Uterus (tissue), 4 donors: Measurements from ENCODE around the gene CAMKK2. TPM values are rescaled to one million over a fixed set of nuclear protein-coding genes. Genes with fewer than 3 reads are reported as not detected.

Source experiments
- DNase-seq, 2 donors: peaks; one replicate each; pipeline ENCODE4 v3.0.0-alpha.2; 2019 to 2020
- H3K27ac ChIP-seq, 2 donors: fragments of 200-600 bp; sonication (generic); 1 replicate in 1 of 2; 2 replicates in 1 of 2; pipeline ENCODE4 v1.5.1; 2016 to 2018
- H3K27me3 ChIP-seq, 2 donors: fragments of 200-600 bp; sonication (generic); one replicate each; pipeline ENCODE4 v1.5.1; 2018 to 2019; ENCODE audit warnings: control low read depth in 1 of 2
- H3K36me3 ChIP-seq, 2 donors: fragments of 200-600 bp; sonication (generic); one replicate each; pipeline ENCODE4 v1.5.1; 2019; ENCODE audit warnings: control low read depth in 1 of 2
- H3K4me1 ChIP-seq, 2 donors: fragments of 200-600 bp; sonication (generic); one replicate each; pipeline ENCODE4 v1.5.1; 2018 to 2019; ENCODE audit warnings: control low read depth in 1 of 2
- H3K4me3 ChIP-seq, 2 donors: fragments of 200-600 bp; sonication (generic); 1 replicate in 1 of 2; 2 replicates in 1 of 2; pipeline ENCODE4 v1.5.1; 2018 to 2019; ENCODE audit warnings: mild to moderate bottlenecking in 1 of 2
- H3K9me3 ChIP-seq, 2 donors: fragments of 200-600 bp; sonication (generic); one replicate each; pipeline ENCODE4 v1.5.1; 2019; ENCODE audit warnings: control low read depth in 1 of 2
- POLR2A ChIP-seq, 2 donors: fragments of 450-650 bp; IDR thresholded peaks; one replicate each; pipeline ENCODE4 v1.6.1; 2016; ENCODE audit warnings: antibody characterized with exemption in 2 of 2, mild to moderate bottlenecking in 1 of 2, moderate library complexity in 1 of 2
- intact Hi-C: fragments of 100-400 bp; cut with DNase I; formaldehyde crosslinking; loops from one replicate; pipeline ENCODE4 v1.15.1; 2023; ENCODE audit warnings: low total_unique reads
- total RNA-seq, 4 donors: library from RNA; depleted of rRNA in 3 of 4; stranded (reverse); fragments of >200 nt in 3 of 4; gene quantifications; one replicate each; pipeline versions ENCODE4 v1.1.0 to v1.2.4, GENCODE V29; 2014 to 2023
- TF ChIP-seq, protein P1 (sequence below), 4 experiments: fragments of 200-600 bp in 2 of 4; fragments of 450-650 bp in 2 of 4; sonication (generic) in 2 of 4; IDR thresholded peaks; one replicate each; pipeline ENCODE4 v1.5.1; 2016 to 2019; ENCODE audit warnings: antibody characterized with exemption in 4 of 4, mild to moderate bottlenecking in 2 of 4, moderate library complexity in 1 of 4
- donor health status: DM: yes; HTN: yes; CAD: no.

CAMKK2 gene
- total RNA-seq, 4 donors from 2014 or later = 7.9 to 55.1 (median 22.6) TPM

DNA sequence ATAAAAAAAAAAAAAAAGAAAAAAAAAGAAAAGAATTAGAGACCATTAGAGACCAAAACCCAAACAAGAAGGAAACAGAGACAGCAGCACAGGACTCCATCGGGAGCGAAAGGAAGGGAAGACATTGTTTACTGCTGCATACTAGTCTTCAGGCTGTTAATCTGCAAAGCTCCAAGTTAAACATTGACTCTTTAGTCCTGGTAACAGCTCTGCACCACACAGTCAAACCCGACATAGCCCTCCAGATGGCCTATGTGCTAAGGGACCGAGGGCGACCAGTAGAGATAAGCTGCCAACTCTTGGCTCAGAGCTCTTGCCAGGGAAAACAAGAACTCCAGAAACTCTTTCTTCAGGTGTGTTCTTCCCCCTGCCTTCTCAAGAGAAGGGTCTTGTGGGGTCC, 78.7 kb downstream of the CAMKK2 start:
- Histone ChIP-seq H3K4me3 (no peak overlapping the region), H3K36me3 (no peaks in the 10 kb centered on the region), H3K27ac (no peak overlapping the region), H3K27me3 (no peaks in the 10 kb centered on the region), H3K4me1 (peaks cover 0 to 7% of the 10 kb centered on the region in 2 donors), H3K9me3 (no peaks in the 10 kb centered on the region)
- TF ChIP-seq, protein P1, sequence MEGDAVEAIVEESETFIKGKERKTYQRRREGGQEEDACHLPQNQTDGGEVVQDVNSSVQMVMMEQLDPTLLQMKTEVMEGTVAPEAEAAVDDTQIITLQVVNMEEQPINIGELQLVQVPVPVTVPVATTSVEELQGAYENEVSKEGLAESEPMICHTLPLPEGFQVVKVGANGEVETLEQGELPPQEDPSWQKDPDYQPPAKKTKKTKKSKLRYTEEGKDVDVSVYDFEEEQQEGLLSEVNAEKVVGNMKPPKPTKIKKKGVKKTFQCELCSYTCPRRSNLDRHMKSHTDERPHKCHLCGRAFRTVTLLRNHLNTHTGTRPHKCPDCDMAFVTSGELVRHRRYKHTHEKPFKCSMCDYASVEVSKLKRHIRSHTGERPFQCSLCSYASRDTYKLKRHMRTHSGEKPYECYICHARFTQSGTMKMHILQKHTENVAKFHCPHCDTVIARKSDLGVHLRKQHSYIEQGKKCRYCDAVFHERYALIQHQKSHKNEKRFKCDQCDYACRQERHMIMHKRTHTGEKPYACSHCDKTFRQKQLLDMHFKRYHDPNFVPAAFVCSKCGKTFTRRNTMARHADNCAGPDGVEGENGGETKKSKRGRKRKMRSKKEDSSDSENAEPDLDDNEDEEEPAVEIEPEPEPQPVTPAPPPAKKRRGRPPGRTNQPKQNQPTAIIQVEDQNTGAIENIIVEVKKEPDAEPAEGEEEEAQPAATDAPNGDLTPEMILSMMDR (IDR thresholded peaks at IDR 0.05) = no peak
- TF ChIP-seq POLR2A (IDR thresholded peaks at IDR 0.05) = no peak
- DNase-seq = no peak
- intact Hi-C loops = no loop called here

DNA sequence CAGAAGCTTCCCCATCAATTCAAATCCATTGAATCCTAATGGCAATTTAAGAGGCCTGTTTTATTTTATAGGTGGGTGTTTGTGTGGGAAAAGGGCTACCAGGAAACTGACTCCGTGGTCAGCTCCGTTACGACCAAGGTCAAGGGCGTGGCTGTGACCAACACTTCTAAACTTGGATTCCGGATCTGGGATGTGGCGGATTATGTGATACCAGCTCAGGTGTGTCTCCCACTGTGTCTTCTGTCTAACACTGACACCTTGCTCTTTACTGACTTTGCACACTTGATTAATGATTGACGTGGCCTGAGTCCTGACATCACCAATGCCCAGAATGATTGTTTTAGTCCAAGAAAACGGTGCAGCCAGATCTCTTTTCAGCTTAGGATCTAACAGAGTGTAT, 79.4 kb downstream of the CAMKK2 start:
- intact Hi-C loops = no loop called here
- peaks cover 0 to 7% of the 10 kb centered on the region in 2 donors for H3K4me1 ChIP-seq
- no peaks in the 10 kb centered on the region for H3K36me3 ChIP-seq
- H3K9me3 ChIP-seq = no peaks in the 10 kb centered on the region
- no peak for DNase-seq
- no peaks in the 10 kb centered on the region for H3K27me3 ChIP-seq
- H3K27ac ChIP-seq = no peak overlapping the region
- H3K4me3 ChIP-seq = no peak overlapping the region
- TF ChIP-seq, protein P1 (IDR thresholded peaks at IDR 0.05) = no peak

DNA sequence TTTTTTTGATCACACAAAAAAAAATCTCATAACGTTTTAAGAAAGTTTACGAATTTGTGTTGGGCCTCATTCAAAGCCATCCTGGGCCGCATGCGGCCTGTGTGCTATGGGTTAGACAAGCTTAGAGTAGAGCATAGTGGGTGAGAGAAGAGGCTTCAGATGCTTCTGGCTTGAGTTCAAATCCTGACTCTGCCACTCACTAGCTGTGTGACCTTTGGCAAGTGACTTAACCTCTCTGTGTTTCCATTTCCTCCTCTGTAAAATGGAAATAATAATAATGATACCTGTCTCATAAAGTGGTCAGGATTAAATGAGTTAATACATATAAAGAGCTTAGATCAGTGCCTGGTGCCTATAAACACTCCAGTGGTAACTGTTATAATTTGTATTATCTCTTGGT, 80.4 kb downstream of the CAMKK2 start:
- H3K4me1 ChIP-seq = peaks cover 0 to 7% of the 10 kb centered on the region in 2 donors
- no peak overlapping the region for H3K27ac ChIP-seq
- H3K27me3 ChIP-seq = no peaks in the 10 kb centered on the region
- no peaks in the 10 kb centered on the region for H3K9me3 ChIP-seq
- no peaks in the 10 kb centered on the region for H3K36me3 ChIP-seq
- H3K4me3 ChIP-seq = no peak overlapping the region
- TF ChIP-seq POLR2A (IDR thresholded peaks at IDR 0.05) = no peak
- TF ChIP-seq, protein P1 (IDR thresholded peaks at IDR 0.05) = no peak
- DNase-seq = no peak
- intact Hi-C loops = no loop called here

DNA sequence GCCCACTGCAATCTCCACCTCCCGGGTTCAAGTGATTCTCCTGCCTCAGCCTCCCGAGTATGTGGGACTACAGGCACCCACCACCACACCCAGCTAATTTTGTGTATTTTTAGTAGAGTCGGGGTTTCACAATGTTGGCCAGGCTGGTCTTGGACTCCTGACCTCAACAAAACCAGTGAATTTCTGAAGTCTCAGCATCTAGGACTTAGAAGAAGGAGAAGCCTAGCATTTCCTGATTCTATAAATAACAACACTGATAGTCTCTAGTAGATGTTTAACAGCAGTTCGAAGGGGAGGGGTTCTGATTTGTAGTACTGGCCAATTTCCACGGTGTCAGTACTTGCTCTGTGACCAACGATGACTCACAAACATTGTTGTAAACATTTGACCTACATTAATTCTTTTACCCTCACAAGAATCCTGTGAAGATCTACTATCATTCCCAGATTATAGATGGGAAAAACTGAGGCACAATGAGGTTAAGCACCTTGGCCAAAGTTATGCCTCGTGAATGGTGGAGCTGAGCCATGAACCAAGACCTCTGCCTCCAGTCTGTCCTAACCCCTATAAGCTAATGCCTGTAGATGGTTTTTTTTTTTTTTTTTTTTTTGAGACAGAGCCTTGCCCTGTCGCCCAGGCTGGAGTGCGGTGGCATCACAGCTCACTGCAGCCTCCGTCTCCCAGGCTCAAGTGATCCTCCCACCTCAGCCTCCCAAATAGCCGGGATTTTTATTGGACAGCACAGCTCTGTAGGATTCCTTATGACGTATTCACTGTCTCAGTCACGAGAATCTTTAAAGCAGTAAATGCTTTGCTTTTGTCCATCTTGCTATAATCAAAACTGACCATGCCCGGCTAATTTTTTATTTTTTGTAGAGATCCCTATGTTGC, 81.4 kb downstream of the CAMKK2 start:
- peak in 1 of 2 donors; percentile 43 for DNase-seq
- peaks cover 0 to 7% of the 10 kb centered on the region in 2 donors for H3K4me1 ChIP-seq
- no peaks in the 10 kb centered on the region for H3K36me3 ChIP-seq
- intact Hi-C loops = no loop called here
- TF ChIP-seq POLR2A (IDR thresholded peaks at IDR 0.05) = no peak
- TF ChIP-seq, protein P1 (IDR thresholded peaks at IDR 0.05) = no peak
- no peak overlapping the region for H3K4me3 ChIP-seq
- peak overlapping the region; percentile 49 to 56 for H3K27ac ChIP-seq
- no peaks in the 10 kb centered on the region for H3K9me3 ChIP-seq
- H3K27me3 ChIP-seq = no peaks in the 10 kb centered on the region

DNA sequence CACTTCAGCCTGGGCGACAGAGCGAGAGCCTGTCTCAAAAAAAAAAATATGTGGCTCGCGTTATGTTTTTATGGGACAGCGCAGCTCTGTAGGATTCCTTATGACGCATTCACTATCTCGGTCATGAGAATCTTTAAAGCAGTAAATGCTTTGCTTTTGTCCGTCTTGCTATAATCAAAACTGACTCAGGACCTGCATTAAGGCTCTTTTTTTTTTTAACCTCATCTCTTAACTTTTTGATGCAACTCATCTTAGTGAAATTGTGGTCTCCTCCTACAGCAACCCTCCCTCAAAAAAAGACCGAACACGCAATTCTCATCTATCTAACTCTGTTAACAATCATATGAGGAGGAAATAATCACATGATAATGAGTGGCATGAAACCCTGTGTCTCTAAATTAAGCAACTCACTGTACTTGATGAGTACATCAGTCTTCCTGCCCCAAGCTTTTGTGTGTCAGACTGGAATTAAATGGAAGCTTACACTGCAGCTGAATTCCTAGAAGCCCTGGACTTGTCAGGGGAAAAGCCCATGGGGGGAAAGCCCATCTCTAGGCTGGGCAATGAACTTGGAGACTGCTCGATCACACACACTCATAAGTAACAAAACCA, 82.2 kb downstream of the CAMKK2 start:
- no peak for TF ChIP-seq POLR2A (IDR thresholded peaks at IDR 0.05)
- TF ChIP-seq, protein P1 (IDR thresholded peaks at IDR 0.05) = no peak
- H3K27me3 ChIP-seq = no peaks in the 10 kb centered on the region
- H3K4me1 ChIP-seq = peaks cover 0 to 7% of the 10 kb centered on the region in 2 donors
- no peaks in the 10 kb centered on the region for H3K9me3 ChIP-seq
- H3K36me3 ChIP-seq = no peaks in the 10 kb centered on the region
- intact Hi-C loops = no loop called here
- DNase-seq = no peak
- H3K4me3 ChIP-seq = no peak overlapping the region
- peak overlapping the region; percentile 49 to 56 for H3K27ac ChIP-seq
